Subcutaneous adipose tissue (tissue), 4 donors: ENCODE data around the gene PPP1R16B. TPM values are rescaled to one million over a fixed set of nuclear protein-coding genes. Genes with fewer than 3 reads are reported as not detected.

Source experiments
- total RNA-seq, 4 donors: library from RNA; depleted of rRNA; stranded (reverse); fragments of >200 nt; gene quantifications; one replicate each; pipeline ENCODE4 v1.1.0, GENCODE V29; 2016
- TF ChIP-seq, protein P1 (sequence below): fragments of 450-650 bp; IDR thresholded peaks from one replicate; pipeline ENCODE4 v1.5.1; 2016; ENCODE audit warnings: low read depth, mild to moderate bottlenecking, control low read depth, antibody characterized with exemption, moderate library complexity

PPP1R16B gene
- total RNA-seq, 4 donors from 2014 or later, result 3.1 to 37.3 (median 4.9) TPM

DNA sequence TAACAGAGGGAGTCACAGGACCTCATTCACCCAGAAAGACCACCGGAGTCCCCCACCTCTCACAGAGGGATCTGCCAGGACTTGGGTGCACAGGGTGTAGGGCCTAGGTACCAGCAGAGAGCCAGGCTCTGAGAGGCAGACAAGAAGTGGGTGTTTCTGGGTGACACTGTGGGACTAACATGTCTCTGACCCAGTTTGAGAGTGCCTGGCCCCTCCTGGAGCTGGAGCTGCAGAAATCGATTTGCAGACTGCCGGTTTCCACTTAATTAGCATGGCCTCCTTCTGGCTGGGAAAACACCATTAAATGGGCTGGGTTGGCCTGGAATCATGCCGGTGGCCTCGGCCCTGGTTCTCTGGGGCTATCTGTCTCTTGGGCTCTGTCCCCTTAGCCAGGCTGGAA is 59.2 kb downstream of the PPP1R16B start:
- TF ChIP-seq, protein P1, sequence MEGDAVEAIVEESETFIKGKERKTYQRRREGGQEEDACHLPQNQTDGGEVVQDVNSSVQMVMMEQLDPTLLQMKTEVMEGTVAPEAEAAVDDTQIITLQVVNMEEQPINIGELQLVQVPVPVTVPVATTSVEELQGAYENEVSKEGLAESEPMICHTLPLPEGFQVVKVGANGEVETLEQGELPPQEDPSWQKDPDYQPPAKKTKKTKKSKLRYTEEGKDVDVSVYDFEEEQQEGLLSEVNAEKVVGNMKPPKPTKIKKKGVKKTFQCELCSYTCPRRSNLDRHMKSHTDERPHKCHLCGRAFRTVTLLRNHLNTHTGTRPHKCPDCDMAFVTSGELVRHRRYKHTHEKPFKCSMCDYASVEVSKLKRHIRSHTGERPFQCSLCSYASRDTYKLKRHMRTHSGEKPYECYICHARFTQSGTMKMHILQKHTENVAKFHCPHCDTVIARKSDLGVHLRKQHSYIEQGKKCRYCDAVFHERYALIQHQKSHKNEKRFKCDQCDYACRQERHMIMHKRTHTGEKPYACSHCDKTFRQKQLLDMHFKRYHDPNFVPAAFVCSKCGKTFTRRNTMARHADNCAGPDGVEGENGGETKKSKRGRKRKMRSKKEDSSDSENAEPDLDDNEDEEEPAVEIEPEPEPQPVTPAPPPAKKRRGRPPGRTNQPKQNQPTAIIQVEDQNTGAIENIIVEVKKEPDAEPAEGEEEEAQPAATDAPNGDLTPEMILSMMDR, result no peak

DNA sequence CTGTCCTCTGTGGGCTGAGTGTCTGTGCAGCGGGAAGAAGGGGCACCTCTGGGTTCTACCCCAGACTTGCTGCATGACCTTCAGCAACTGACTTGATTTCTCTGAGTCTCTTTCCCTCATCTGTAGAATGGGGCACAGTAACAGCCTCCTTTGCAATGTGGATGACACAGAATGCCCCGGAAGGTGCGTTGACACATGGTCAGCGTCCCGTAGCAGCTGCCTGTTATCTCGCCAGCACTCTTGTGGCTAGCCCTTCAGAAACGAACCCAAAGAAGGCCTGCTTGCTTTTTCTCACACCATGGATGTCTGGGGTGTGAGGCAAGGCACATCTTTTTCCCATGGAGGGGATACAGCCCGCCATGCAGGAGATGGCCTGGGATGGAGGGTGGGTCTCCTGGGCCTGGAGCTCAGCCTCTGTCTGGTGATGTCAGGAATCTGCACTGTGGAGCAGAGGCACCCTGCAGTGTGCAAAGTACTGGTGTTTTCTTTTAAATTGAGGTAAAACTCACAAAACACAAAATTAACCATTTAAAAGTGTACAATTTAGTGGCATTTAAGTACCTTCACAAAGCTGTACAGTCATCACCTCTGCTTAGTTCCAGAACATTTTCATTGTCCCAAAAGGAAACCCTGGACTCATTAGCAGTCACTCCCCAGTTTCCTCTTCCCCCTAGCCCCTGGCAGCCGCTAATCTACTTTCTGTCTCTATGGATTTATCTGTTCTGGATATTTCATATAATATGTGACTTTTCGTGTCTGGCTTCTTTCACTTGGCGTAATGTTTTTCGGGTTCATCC is 61.0 kb downstream of the PPP1R16B start:
- TF ChIP-seq, protein P1, result no peak

DNA sequence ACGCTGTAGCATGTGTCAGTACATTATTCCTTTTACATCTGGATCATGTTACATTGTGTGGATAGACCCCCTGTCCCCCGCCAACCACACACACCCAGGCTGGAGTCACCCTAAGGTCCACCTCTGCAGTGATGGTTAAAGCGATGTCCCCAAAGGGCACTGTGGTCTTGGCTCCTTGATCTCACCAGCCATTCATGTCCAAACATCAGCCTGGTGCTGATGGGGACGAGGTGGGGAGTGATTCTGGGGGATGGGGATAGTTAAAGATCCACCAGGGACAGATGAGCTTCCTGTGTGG is 61.5 kb downstream of the PPP1R16B start:
- TF ChIP-seq, protein P1, result no peak

DNA sequence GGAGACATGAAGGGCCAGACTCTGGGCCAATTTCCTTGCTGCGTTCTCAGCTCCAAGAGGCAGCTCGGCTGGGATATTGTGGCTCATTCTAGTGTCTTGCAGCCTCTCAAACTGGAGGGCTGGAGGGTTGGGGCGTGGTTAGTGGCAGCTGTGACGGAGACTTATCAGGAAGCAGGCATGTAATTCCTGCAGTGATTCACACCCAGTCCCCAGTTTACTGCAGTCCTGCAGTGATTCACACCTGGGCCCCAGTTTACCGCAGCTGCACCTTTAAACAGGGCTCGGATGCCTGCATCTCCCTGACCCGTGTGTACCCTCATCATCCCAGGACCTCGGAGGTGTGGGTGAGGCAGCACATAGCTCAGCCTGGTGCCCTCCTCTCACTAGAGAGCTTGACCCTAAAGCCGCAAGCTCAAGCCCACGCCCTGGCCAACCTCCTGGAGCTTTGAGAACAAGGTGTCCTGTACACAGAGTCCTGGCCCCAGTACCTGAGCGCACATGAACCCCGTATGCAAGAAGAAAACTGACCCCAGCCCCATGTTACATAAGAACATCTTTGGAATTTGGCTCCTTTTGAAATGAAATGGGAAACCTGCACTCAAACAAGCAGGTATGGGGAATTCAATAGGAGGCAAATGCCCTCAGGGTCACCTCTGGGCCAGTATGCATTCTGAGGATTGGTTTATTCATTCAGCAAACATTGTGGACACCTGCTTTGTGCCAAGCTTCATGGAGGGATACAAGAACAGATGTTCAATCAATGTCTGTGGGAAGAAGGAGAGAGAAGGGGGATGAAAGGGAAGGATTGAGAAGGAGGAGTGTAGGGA is 65.4 kb downstream of the PPP1R16B start:
- TF ChIP-seq, protein P1, result no peak

DNA sequence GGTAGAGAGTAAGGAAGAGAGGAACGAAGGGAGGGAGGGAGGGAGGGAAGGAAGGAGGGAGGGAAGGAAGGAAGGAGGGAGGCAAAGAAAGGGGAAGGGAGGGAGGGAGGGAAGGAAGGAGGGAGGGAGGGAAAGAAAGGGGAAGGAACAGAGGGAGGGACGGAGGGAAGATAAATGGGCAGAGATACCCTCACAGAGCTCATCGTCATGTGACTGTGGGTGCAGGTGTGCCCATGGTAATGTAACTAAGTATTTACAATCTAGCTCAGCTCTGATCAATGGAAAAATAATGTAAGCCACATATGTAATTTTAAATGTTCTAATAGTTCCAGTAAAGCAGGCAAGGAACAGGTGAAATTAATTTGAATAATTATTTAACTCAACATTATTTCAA is 66.1 kb downstream of the PPP1R16B start:
- TF ChIP-seq, protein P1, result no peak

DNA sequence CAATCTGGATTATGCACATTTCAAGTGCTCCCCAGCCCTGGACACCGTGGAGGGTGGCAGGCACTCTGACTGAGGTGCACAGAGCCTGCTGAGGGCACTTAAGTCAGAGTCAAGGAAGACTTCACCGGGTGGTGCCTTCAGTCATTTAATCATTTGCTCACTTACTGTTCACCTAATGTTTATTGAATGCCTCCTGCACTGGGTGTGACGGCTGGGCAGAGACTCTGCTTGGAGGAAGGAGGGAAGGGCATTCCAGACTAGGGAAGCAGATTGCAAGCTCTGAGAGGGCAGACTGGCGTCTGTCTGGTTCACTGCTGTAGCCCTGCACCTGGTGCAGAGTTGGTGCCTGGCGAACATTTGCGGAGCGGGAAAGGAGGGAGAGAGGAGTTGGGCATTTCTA is 66.5 kb downstream of the PPP1R16B start:
- TF ChIP-seq, protein P1, result no peak

DNA sequence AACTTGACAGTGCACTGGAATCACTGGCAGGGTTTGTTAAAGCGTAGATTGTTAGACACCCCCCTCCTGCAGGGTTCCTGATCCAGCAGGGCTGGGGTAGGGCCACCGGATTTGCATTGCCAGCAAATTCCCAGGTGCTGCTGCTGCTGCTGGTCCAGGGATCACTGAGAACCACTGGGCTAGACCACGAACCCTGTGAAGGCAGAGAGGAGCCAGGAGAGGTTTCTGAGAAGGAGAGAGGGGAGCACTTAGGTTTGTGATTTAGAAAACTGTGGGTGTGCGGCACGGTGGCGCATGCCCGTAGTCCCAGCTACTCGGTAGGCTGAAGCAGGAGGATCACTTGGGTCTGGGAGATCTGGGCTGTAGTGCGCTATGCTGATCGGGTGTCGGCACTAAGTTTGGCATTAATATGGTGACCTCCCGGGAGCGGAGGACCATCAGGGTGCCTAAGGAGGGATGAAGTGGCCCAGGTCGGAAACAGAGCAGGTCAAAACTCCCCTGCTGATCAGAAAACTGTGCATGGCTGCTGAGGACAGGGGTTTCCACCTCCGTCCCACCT is 67.1 kb downstream of the PPP1R16B start:
- TF ChIP-seq, protein P1, result no peak
